Trophoblast cell (in vitro differentiated cells and primary cell): Measurements from ENCODE around the gene HIBCH.
"Not testable (repeated sequence)": the region's sequence is repeated elsewhere in the genome, so short reads cannot be mapped to it uniquely, and the experiment has no call there.

Experiments used
- DNase-seq, 2 donors: peaks; one replicate each; pipeline ENCODE4 v3.0.0-alpha.2; 2016
- H2AFZ ChIP-seq: 2 replicates; pipeline ENCODE4 v1.6.1; 2013; ENCODE audit warnings: low read length, moderate library complexity, mild to moderate bottlenecking; ENCODE audit not compliant: insufficient read depth, poor library complexity
- H2AK5ac ChIP-seq: 2 replicates; pipeline ENCODE4 v1.6.1; 2013; ENCODE audit warnings: mild to moderate bottlenecking, low read length
- H2BK120ac ChIP-seq: 2 replicates; pipeline ENCODE4 v1.6.1; 2013; ENCODE audit warnings: low read length, mild to moderate bottlenecking, moderate library complexity; ENCODE audit not compliant: insufficient read depth, poor library complexity
- H2BK12ac ChIP-seq: 2 replicates; pipeline ENCODE4 v1.6.1; 2013; ENCODE audit warnings: mild to moderate bottlenecking, low read length, moderate library complexity
- H2BK5ac ChIP-seq: 2 replicates; pipeline ENCODE4 v1.6.1; 2013; ENCODE audit warnings: low read length, low read depth, moderate library complexity, mild to moderate bottlenecking; ENCODE audit not compliant: poor library complexity
- H3K14ac ChIP-seq: 2 replicates; pipeline ENCODE4 v1.6.1; 2013; ENCODE audit warnings: mild to moderate bottlenecking, low read length
- H3K18ac ChIP-seq: 2 replicates; pipeline ENCODE4 v1.6.1; 2013; ENCODE audit warnings: mild to moderate bottlenecking, low read length
- H3K23ac ChIP-seq: 2 replicates; pipeline ENCODE4 v1.6.1; 2013; ENCODE audit warnings: low read length
- H3K27ac ChIP-seq: 2 replicates; pipeline ENCODE4 v1.5.1; 2013; ENCODE audit warnings: low read depth, mild to moderate bottlenecking, inconsistent platforms, low read length, moderate library complexity
- H3K27me3 ChIP-seq: 2 replicates; pipeline ENCODE4 v1.6.1; 2013; ENCODE audit warnings: inconsistent platforms, mild to moderate bottlenecking, low read length, moderate library complexity; ENCODE audit not compliant: insufficient read depth
- H3K36me3 ChIP-seq, 2 experiments: 1 replicate in 1 of 2; 2 replicates in 1 of 2; pipeline ENCODE4 v1.6.1; 2013; ENCODE audit warnings: low read length in 2 of 2, mild to moderate bottlenecking in 2 of 2, moderate library complexity in 1 of 2; ENCODE audit not compliant: insufficient read depth in 2 of 2, control insufficient read depth in 1 of 2
- H3K4ac ChIP-seq: 2 replicates; pipeline ENCODE4 v1.6.1; 2013; ENCODE audit warnings: low read depth, mild to moderate bottlenecking, low read length, moderate library complexity
- H3K4me1 ChIP-seq, 2 experiments: 1 replicate in 1 of 2; 2 replicates in 1 of 2; pipeline ENCODE4 v1.6.1; 2013; ENCODE audit warnings: low read length in 2 of 2, mild to moderate bottlenecking in 2 of 2, moderate library complexity in 1 of 2; ENCODE audit not compliant: insufficient read depth in 2 of 2, control insufficient read depth in 1 of 2
- H3K4me2 ChIP-seq: 2 replicates; pipeline ENCODE4 v1.6.1; 2013; ENCODE audit warnings: inconsistent platforms, mild to moderate bottlenecking, low read length, moderate library complexity
- H3K4me3 ChIP-seq: 2 replicates; pipeline ENCODE4 v1.5.1; 2013; ENCODE audit warnings: mild to moderate bottlenecking, low read depth, low read length, inconsistent platforms
- H3K79me1 ChIP-seq: one replicate; pipeline ENCODE4 v1.6.1; 2013; ENCODE audit warnings: low read length
- H3K79me2 ChIP-seq: 2 replicates; pipeline ENCODE4 v1.6.1; 2013; ENCODE audit warnings: low read length, mild to moderate bottlenecking; ENCODE audit not compliant: control insufficient read depth, insufficient read depth, poor library complexity
- H3K9ac ChIP-seq: 2 replicates; pipeline ENCODE4 v1.6.1; 2013; ENCODE audit warnings: mild to moderate bottlenecking, low read length
- H3K9me3 ChIP-seq: 2 replicates; pipeline ENCODE4 v1.6.1; 2013; ENCODE audit warnings: low read depth, mild to moderate bottlenecking, control low read depth, inconsistent platforms, low read length; ENCODE audit not compliant: insufficient read depth
- H4K12ac ChIP-seq: 2 replicates; pipeline ENCODE4 v1.6.1; 2013; ENCODE audit warnings: low read depth, mild to moderate bottlenecking, low read length, moderate library complexity
- H4K8ac ChIP-seq: 2 replicates; pipeline ENCODE4 v1.6.1; 2013; ENCODE audit warnings: low read depth, mild to moderate bottlenecking, low read length, moderate library complexity
- H4K91ac ChIP-seq: one replicate; pipeline ENCODE4 v1.6.1; 2013; ENCODE audit warnings: low read depth, mild to moderate bottlenecking, low read length, moderate library complexity
- WGBS: extraction: QIAGEN DNeasy Blood & Tissue Kit; methylation state at CpG from one replicate; pipeline ENCODE4 v1.1.7; 2013; ENCODE audit warnings: missing lambda C conversion rate; ENCODE audit not compliant: insufficient read length, insufficient coverage; ENCODE audit errors: extremely low coverage; 5-methylcytosine and 5-hydroxymethylcytosine counted together

HIBCH gene

DNA sequence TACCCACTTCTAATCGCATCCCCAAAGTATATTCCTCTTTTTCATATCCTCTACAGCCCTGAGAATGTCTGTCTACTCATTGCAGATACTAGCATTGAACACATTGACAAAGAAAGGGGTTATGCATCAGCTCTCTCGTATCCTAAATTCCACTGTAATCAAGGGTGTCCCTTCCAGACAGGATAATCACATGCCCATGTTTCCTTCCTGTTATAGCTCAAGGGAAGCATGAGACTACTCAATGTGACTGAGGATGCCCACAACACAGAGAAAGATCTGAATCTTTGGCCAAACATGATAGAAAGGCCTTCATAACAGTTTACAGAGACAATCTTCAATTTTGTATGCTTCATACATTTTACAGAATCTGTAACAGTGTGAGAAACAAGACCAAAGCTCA is 69.2 kb downstream of the HIBCH start:
- H4K91ac ChIP-seq, result no peak overlapping the region
- no peak overlapping the region for H2AK5ac ChIP-seq
- no peak overlapping the region for H3K27ac ChIP-seq
- no peaks in the 10 kb centered on the region for H3K27me3 ChIP-seq
- no peak overlapping the region for H3K23ac ChIP-seq
- no CpG with 5 or more reads among the region's 2 CpGs for WGBS
- H3K4ac ChIP-seq, result no peak overlapping the region
- H3K14ac ChIP-seq, result no peak overlapping the region
- no peak overlapping the region for H3K18ac ChIP-seq
- H3K36me3 ChIP-seq, result peaks cover 2% of the 10 kb centered on the region in 2 experiments
- no peaks in the 10 kb centered on the region for H3K9me3 ChIP-seq
- no peak overlapping the region for H2BK120ac ChIP-seq
- H3K9ac ChIP-seq, result no peak overlapping the region
- no peaks in the 10 kb centered on the region for H3K4me1 ChIP-seq
- H2BK12ac ChIP-seq, result no peak overlapping the region
- no peak overlapping the region for H3K4me2 ChIP-seq
- no peak overlapping the region for H2BK5ac ChIP-seq
- no peak for DNase-seq
- H4K12ac ChIP-seq, result no peak overlapping the region
- no peak overlapping the region for H2AFZ ChIP-seq
- no peaks in the 10 kb centered on the region for H3K79me1 ChIP-seq
- H4K8ac ChIP-seq, result no peak overlapping the region
- H3K4me3 ChIP-seq, result no peak overlapping the region
- H3K79me2 ChIP-seq, result no peaks in the 10 kb centered on the region

DNA sequence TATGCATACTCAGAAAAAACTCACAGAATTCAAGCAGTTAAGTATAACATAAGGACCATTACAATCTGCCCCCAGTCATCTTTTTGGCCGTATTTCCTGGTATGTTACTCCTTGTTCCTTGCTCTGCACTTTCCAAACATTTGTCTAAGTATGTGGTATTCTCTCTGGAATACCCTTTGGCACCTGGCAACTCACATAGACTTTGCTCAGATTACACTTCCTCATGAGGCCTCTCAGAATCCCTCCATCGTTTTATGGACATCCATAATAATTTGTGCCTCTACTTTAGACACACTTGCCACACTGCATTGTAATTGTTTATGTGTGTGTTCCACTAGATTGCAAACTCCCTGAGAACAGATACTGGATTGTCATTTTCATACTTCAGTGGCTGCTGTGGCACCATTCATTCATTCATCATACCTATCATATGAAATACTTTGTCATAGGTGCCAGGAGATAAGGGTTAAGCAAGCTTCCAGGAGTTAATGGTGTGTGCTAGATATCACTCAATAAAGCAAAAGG is 84.0 kb downstream of the HIBCH start:
- WGBS, result no CpG with 5 or more reads among the region's 2 CpGs
- Histone ChIP-seq H3K79me2 (no peaks in the 10 kb centered on the region), H3K4me1 (no peaks in the 10 kb centered on the region), H3K9me3 (no peaks in the 10 kb centered on the region), H4K12ac (no peak overlapping the region), H3K14ac (no peak overlapping the region), H4K91ac (no peak overlapping the region), H3K27me3 (no peaks in the 10 kb centered on the region), H4K8ac (no peak overlapping the region), H2AK5ac (no peak overlapping the region), H3K4me3 (no peak overlapping the region), H3K27ac (no peak overlapping the region), H3K36me3 (peaks cover 2 to 3% of the 10 kb centered on the region in 2 experiments), H3K4me2 (no peak overlapping the region), H2BK120ac (no peak overlapping the region), H3K4ac (no peak overlapping the region), H3K23ac (no peak overlapping the region), H2AFZ (no peak overlapping the region), H3K79me1 (no peaks in the 10 kb centered on the region), H2BK12ac (no peak overlapping the region), H3K18ac (no peak overlapping the region), H3K9ac (no peak overlapping the region), H2BK5ac (no peak overlapping the region)
- no peak for DNase-seq

DNA sequence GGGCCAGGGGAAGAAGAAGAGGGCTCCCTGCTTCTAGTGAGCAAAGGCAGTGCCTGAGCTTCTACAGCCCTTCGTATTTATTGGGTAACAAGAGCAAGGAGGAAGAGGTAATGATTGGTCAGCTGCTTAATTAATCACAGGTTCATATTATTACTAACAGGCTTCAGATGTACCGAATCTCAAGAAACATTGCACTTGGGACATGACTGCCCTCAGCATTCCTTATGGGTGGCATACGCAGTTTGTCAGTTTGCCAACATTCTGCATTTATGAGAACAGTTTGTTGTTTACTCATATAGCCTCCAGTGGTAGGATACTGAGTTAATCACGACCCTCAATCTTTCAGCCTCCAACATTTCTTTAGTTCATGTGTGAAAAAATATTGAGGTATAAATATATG is 84.5 kb downstream of the HIBCH start:
- H3K23ac ChIP-seq, result no peak overlapping the region
- no peak overlapping the region for H3K4me2 ChIP-seq
- H3K14ac ChIP-seq, result no peak overlapping the region
- H3K9ac ChIP-seq, result no peak overlapping the region
- no peak overlapping the region for H4K12ac ChIP-seq
- H3K18ac ChIP-seq, result no peak overlapping the region
- no peak overlapping the region for H2AFZ ChIP-seq
- H3K4me1 ChIP-seq, result no peaks in the 10 kb centered on the region
- H3K36me3 ChIP-seq, result peaks cover 2 to 3% of the 10 kb centered on the region in 2 experiments
- H3K27me3 ChIP-seq, result no peaks in the 10 kb centered on the region
- no peak overlapping the region for H2BK5ac ChIP-seq
- H2BK120ac ChIP-seq, result no peak overlapping the region
- no peaks in the 10 kb centered on the region for H3K79me2 ChIP-seq
- no CpG with 5 or more reads among the region's 4 CpGs for WGBS
- no peak for DNase-seq
- no peak overlapping the region for H3K27ac ChIP-seq
- no peak overlapping the region for H3K4ac ChIP-seq
- H3K4me3 ChIP-seq, result no peak overlapping the region
- no peak overlapping the region for H2AK5ac ChIP-seq
- H4K8ac ChIP-seq, result no peak overlapping the region
- H4K91ac ChIP-seq, result no peak overlapping the region
- no peaks in the 10 kb centered on the region for H3K9me3 ChIP-seq
- no peak overlapping the region for H2BK12ac ChIP-seq
- no peaks in the 10 kb centered on the region for H3K79me1 ChIP-seq

DNA sequence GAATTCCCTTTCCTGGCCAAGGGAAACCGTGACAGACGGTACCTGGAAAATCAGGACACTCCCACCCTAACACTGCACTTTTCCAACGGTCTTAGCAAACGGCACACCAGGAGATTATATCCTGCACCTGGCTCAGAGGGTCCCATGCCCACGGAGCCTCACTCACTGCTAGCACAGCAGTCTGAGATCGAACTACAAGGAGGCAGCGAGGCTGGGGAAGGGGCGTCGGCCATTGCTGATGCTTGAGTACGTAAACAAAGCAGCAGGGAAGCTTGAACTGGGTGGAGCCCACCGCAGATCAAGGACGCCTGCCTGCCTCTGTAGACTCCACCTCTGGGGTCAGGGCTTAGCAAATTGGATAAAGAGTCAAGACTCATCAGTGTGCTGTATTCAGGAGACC is 95.6 kb downstream of the HIBCH start:
- not testable (repeated sequence) for H2BK12ac ChIP-seq, H3K4me1 ChIP-seq, H3K14ac ChIP-seq, H3K4me3 ChIP-seq, H2BK120ac ChIP-seq, H3K9me3 ChIP-seq, H3K4ac ChIP-seq, H3K23ac ChIP-seq, H2BK5ac ChIP-seq, H3K79me2 ChIP-seq, H4K8ac ChIP-seq, H3K79me1 ChIP-seq, H3K4me2 ChIP-seq, H2AFZ ChIP-seq, H3K36me3 ChIP-seq, H3K27ac ChIP-seq, H3K9ac ChIP-seq, H2AK5ac ChIP-seq, H4K91ac ChIP-seq, H3K18ac ChIP-seq, H4K12ac ChIP-seq, H3K27me3 ChIP-seq, DNase-seq
- WGBS, result no CpG with 5 or more reads among the region's 12 CpGs
